H7 (cell line): ENCODE data around the gene ZPBP2. TPM values are rescaled to one million over a fixed set of nuclear protein-coding genes. Genes with fewer than 3 reads are reported as not detected.

Experiments
- DNase-seq: peaks from one replicate; pipeline ENCODE4 v3.0.0; 2012
- H3K27me3 ChIP-seq: 2 replicates; pipeline ENCODE4 v1.6.0; 2011; ENCODE audit warnings: mild to moderate bottlenecking, low read length; ENCODE audit not compliant: control insufficient read depth, insufficient read depth
- H3K36me3 ChIP-seq: replicated peaks from 2 replicates; pipeline ENCODE4 v1.5.1; 2011; ENCODE audit warnings: low read length; ENCODE audit not compliant: control insufficient read depth, insufficient read depth
- H3K4me3 ChIP-seq: 2 replicates; pipeline ENCODE4 v1.5.1; 2011; ENCODE audit warnings: low read depth, mild to moderate bottlenecking, control low read depth, low read length, moderate library complexity; ENCODE audit not compliant: insufficient read depth
- total RNA-seq: library from RNA; depleted of rRNA; stranded (reverse); fragments of >200 nt; shearing (Covaris generic); gene quantifications from 2 replicates; pipeline ENCODE4 v1.2.3, GENCODE V29; 2014

The ZPBP2 gene
- total RNA-seq, 1 experiment from 2014 or later = not detected

- DNase-seq = no peak
- peaks cover 1% of the 10 kb centered on the region; the same call in 1 of the 2 replicates for H3K36me3 ChIP-seq
- no peak overlapping the region for H3K4me3 ChIP-seq
- H3K27me3 ChIP-seq = no peaks in the 10 kb centered on the region
Measured at GRCh38 chr17:39908789-39909352, 40.9 kb downstream of the ZPBP2 start.

GRCh38 chr17:39913989-39914388 is 46.0 kb downstream of the ZPBP2 start:
- Histone ChIP-seq H3K27me3 (no peaks in the 10 kb centered on the region), H3K4me3 (no peak overlapping the region), H3K36me3 (no peaks in the 10 kb centered on the region; the same call in none of the 2 replicates)
- no peak for DNase-seq

- no peak overlapping the region for H3K4me3 ChIP-seq
- H3K36me3 ChIP-seq = peaks cover 3% of the 10 kb centered on the region
- no peak for DNase-seq
Measured at GRCh38 chr17:39915559-39915958, 47.6 kb downstream of the ZPBP2 start.

GRCh38 chr17:39916918-39917317 is 48.9 kb downstream of the ZPBP2 start:
- Histone ChIP-seq H3K4me3 (no peak overlapping the region), H3K27me3 (no peaks in the 10 kb centered on the region)
- peak; percentile 64 for DNase-seq

More at GRCh38 chr17:39915559-39915958, 47.6 kb downstream of the ZPBP2 start:
- no peaks in the 10 kb centered on the region for H3K27me3 ChIP-seq

GRCh38 chr17:39919087-39919683 is 51.2 kb downstream of the ZPBP2 start:
- no peak overlapping the region for H3K4me3 ChIP-seq
- no peaks in the 10 kb centered on the region for H3K27me3 ChIP-seq
- peaks cover 24% of the 10 kb centered on the region for H3K36me3 ChIP-seq
- no peak for DNase-seq

More at GRCh38 chr17:39916918-39917317, 48.9 kb downstream of the ZPBP2 start:
- peaks cover 5% of the 10 kb centered on the region for H3K36me3 ChIP-seq

GRCh38 chr17:39920218-39921210 is 52.5 kb downstream of the ZPBP2 start:
- peak; percentile 56 for DNase-seq
- H3K27me3 ChIP-seq = no peaks in the 10 kb centered on the region
- H3K4me3 ChIP-seq = no peak overlapping the region
- H3K36me3 ChIP-seq = peaks cover 24% of the 10 kb centered on the region

GRCh38 chr17:39921323-39921722 is 53.3 kb downstream of the ZPBP2 start:
- H3K36me3 ChIP-seq = peaks cover 24% of the 10 kb centered on the region
- peak; percentile 12 for DNase-seq
- H3K27me3 ChIP-seq = no peaks in the 10 kb centered on the region
- H3K4me3 ChIP-seq = no peak overlapping the region

GRCh38 chr17:39922006-39922405 is 54.0 kb downstream of the ZPBP2 start:
- H3K27me3 ChIP-seq = no peaks in the 10 kb centered on the region
- DNase-seq = peak; percentile 7
- H3K4me3 ChIP-seq = no peak overlapping the region
- peaks cover 24% of the 10 kb centered on the region for H3K36me3 ChIP-seq

- peak; percentile 16 for DNase-seq
- H3K36me3 ChIP-seq = peaks cover 24% of the 10 kb centered on the region
- H3K27me3 ChIP-seq = no peaks in the 10 kb centered on the region
- no peak overlapping the region for H3K4me3 ChIP-seq
Measured at GRCh38 chr17:39923230-39923629, 55.2 kb downstream of the ZPBP2 start.

GRCh38 chr17:39923836-39924690 is 56.1 kb downstream of the ZPBP2 start:
- Histone ChIP-seq H3K4me3 (no peak overlapping the region), H3K36me3 (peaks cover 23% of the 10 kb centered on the region), H3K27me3 (no peaks in the 10 kb centered on the region)
- peak; percentile 21 for DNase-seq

GRCh38 chr17:39924691-39925055 is 56.7 kb downstream of the ZPBP2 start:
- DNase-seq = no peak

GRCh38 chr17:39925282-39926134 is 57.5 kb downstream of the ZPBP2 start:
- no peaks in the 10 kb centered on the region for H3K27me3 ChIP-seq
- no peak for DNase-seq
- no peak overlapping the region for H3K4me3 ChIP-seq
- H3K36me3 ChIP-seq = peaks cover 20% of the 10 kb centered on the region

More at GRCh38 chr17:39924691-39925055, 56.7 kb downstream of the ZPBP2 start:
- Histone ChIP-seq H3K27me3 (no peaks in the 10 kb centered on the region), H3K36me3 (peaks cover 20% of the 10 kb centered on the region), H3K4me3 (no peak overlapping the region)

- Histone ChIP-seq H3K27me3 (no peaks in the 10 kb centered on the region), H3K36me3 (peaks cover 20% of the 10 kb centered on the region), H3K4me3 (peak overlapping the region; percentile 71)
- DNase-seq = no peak
Measured at GRCh38 chr17:39926135-39926587, 58.2 kb downstream of the ZPBP2 start.
